H1 (cell line): ENCODE results near the gene MYO16. TPM values are rescaled to one million over a fixed set of nuclear protein-coding genes. Genes with fewer than 3 reads are reported as not detected.

Experiments
- CTCF ChIA-PET: fragments of 300-600 bp; sonication (Branson Sonifier 250); formaldehyde crosslinking; loops from one replicate; lab custom pipeline; 2021; ENCODE audit not compliant: partially characterized antibody; lab: Charles Lee
- POLR2A ChIA-PET: fragments of 300-600 bp; sonication (Branson Sonifier 250); formaldehyde crosslinking; loops from one replicate; lab custom pipeline; 2021; ENCODE audit warnings: inconsistent platforms; ENCODE audit not compliant: partially characterized antibody; lab: Charles Lee
- DNase-seq, 2 experiments: peaks; one replicate each; pipeline versions ENCODE4 v3.0.0 to v3.0.0-alpha.2; 2010 to 2022; ENCODE audit warnings: low spot score in 2 of 2, low read depth in 1 of 2, mixed read lengths in 1 of 2
- FAIRE-seq: peaks from 2 replicates; lab custom pipeline; 2011; peaks lifted over from hg19 to GRCh38; lab: Jason Lieb, UNC
- H2AFZ ChIP-seq: 2 replicates; pipeline ENCODE4 v1.8.1; 2012; ENCODE audit warnings: low read length, inconsistent platforms
- H2AK5ac ChIP-seq: 2 replicates; pipeline ENCODE4 v1.6.1; 2013; ENCODE audit warnings: low read depth, low read length
- H2BK120ac ChIP-seq: replicated peaks from 2 replicates; pipeline ENCODE3; 2013; ENCODE audit warnings: low read depth, low read length, inconsistent platforms
- H2BK12ac ChIP-seq: 2 replicates; pipeline ENCODE4 v1.6.1; 2013; ENCODE audit warnings: low read depth, low read length
- H2BK15ac ChIP-seq: 2 replicates; pipeline ENCODE4 v1.6.1; 2013; ENCODE audit warnings: low read length
- H2BK20ac ChIP-seq: 2 replicates; pipeline ENCODE4 v1.6.1; 2013; ENCODE audit warnings: low read length
- H2BK5ac ChIP-seq: 2 replicates; pipeline ENCODE4 v1.6.1; 2013; ENCODE audit warnings: low read depth, low read length
- H3K14ac ChIP-seq: 2 replicates; pipeline ENCODE4 v1.6.1; 2013; ENCODE audit warnings: inconsistent platforms; ENCODE audit not compliant: insufficient read length
- H3K18ac ChIP-seq: 2 replicates; pipeline ENCODE4 v1.6.1; 2013; ENCODE audit warnings: low read length; ENCODE audit errors: extremely low read depth
- H3K23ac ChIP-seq: 2 replicates; pipeline ENCODE4 v1.6.1; 2013; ENCODE audit warnings: inconsistent platforms; ENCODE audit not compliant: insufficient read length
- H3K23me2 ChIP-seq: 2 replicates; pipeline ENCODE4 v1.6.1; 2013; ENCODE audit warnings: low read depth, low read length
- H3K27ac ChIP-seq: 2 replicates; pipeline ENCODE4 v1.6.1; 2011; ENCODE audit warnings: low read depth, low read length, inconsistent platforms
- H3K27me3 ChIP-seq, 4 experiments: replicated peaks in 1 of 4; 1 replicate in 1 of 4; 2 replicates in 3 of 4; pipeline versions ENCODE4 v1.6.1 to v1.8.1; 2011 to 2013; ENCODE audit warnings: low read length in 3 of 4, mild to moderate bottlenecking in 3 of 4, inconsistent platforms in 2 of 4, mixed read lengths in 2 of 4, moderate library complexity in 1 of 4; ENCODE audit not compliant: control insufficient read depth in 3 of 4, insufficient read depth in 3 of 4; ENCODE audit errors: extremely low read depth in 1 of 4
- H3K36me3 ChIP-seq, 4 experiments: 2 replicates each; pipeline versions ENCODE4 v1.6.1 to v1.8.1; 2011 to 2013; ENCODE audit warnings: mild to moderate bottlenecking in 4 of 4, low read length in 3 of 4, moderate library complexity in 2 of 4, control low read depth in 1 of 4, inconsistent platforms in 1 of 4; ENCODE audit not compliant: insufficient read depth in 4 of 4, control insufficient read depth in 2 of 4
- H3K4ac ChIP-seq: replicated peaks from 2 replicates; pipeline ENCODE3; 2013; ENCODE audit warnings: low read length, low read depth, mixed read lengths, inconsistent platforms; ENCODE audit not compliant: insufficient read length
- H3K4me1 ChIP-seq, 4 experiments: replicated peaks in 1 of 4; 1 replicate in 1 of 4; 2 replicates in 3 of 4; pipeline versions ENCODE4 v1.6.1 to v1.8.1; 2011 to 2013; ENCODE audit warnings: low read length in 3 of 4, inconsistent platforms in 2 of 4, mixed read lengths in 1 of 4; ENCODE audit not compliant: insufficient read depth in 4 of 4, control insufficient read depth in 3 of 4
- H3K4me2 ChIP-seq, 2 experiments: 2 replicates each; pipeline versions ENCODE4 v1.6.1 to v1.8.1; 2011 to 2013; ENCODE audit warnings: low read depth in 2 of 2, low read length in 2 of 2, control low read depth in 1 of 2, inconsistent platforms in 1 of 2, mild to moderate bottlenecking in 1 of 2; ENCODE audit not compliant: insufficient read depth in 1 of 2
- H3K4me3 ChIP-seq, 4 experiments: fragments of 200-600, 300-600 bp in 1 of 4; sonication (generic), shearing (Covaris generic), sonication (Bioruptor Twin) in 1 of 4; 2 replicates each; pipeline versions ENCODE4 v1.5.1 to v1.8.1; 2011 to 2016; ENCODE audit warnings: low read length in 4 of 4, low read depth in 3 of 4, control low read depth in 2 of 4, inconsistent platforms in 2 of 4, mild to moderate bottlenecking in 2 of 4, mixed read lengths in 1 of 4, moderate library complexity in 1 of 4; ENCODE audit not compliant: insufficient read depth in 2 of 4; ENCODE audit errors: extremely low read depth in 1 of 4
- H3K56ac ChIP-seq: replicated peaks from 2 replicates; pipeline ENCODE3; 2013; ENCODE audit warnings: low read depth, mild to moderate bottlenecking, mixed read lengths, low read length, inconsistent platforms; ENCODE audit not compliant: insufficient read length
- H3K79me1 ChIP-seq: 2 replicates; pipeline ENCODE4 v1.6.1; 2013; ENCODE audit warnings: low read depth, low read length, control low read depth
- H3K79me2 ChIP-seq, 2 experiments: 2 replicates each; pipeline versions ENCODE4 v1.6.1 to v1.8.1; 2012 to 2013; ENCODE audit warnings: low read length in 2 of 2, mild to moderate bottlenecking in 2 of 2, inconsistent platforms in 1 of 2; ENCODE audit not compliant: insufficient read depth in 2 of 2, control insufficient read depth in 1 of 2
- H3K9ac ChIP-seq, 4 experiments: replicated peaks in 1 of 4; 1 replicate in 1 of 4; 2 replicates in 3 of 4; pipeline versions ENCODE4 v1.6.1 to v1.8.1; 2011 to 2013; ENCODE audit warnings: low read depth in 3 of 4, low read length in 3 of 4, control low read depth in 2 of 4, mild to moderate bottlenecking in 2 of 4, moderate library complexity in 2 of 4, inconsistent platforms in 1 of 4; ENCODE audit errors: extremely low read depth in 1 of 4
- H3K9me3 ChIP-seq, 2 experiments: 2 replicates each; pipeline versions ENCODE4 v1.6.1 to v1.8.1; 2012 to 2013; ENCODE audit warnings: mild to moderate bottlenecking in 2 of 2, moderate library complexity in 2 of 2, control low read depth in 1 of 2, inconsistent platforms in 1 of 2, low read depth in 1 of 2, low read length in 1 of 2, mixed read lengths in 1 of 2; ENCODE audit not compliant: insufficient read depth in 2 of 2
- H4K20me1 ChIP-seq, 2 experiments: replicated peaks in 1 of 2; 2 replicates each; pipeline versions ENCODE3 to v1.8.1; 2011 to 2013; ENCODE audit warnings: inconsistent platforms in 2 of 2, low read length in 2 of 2, mild to moderate bottlenecking in 1 of 2; ENCODE audit not compliant: insufficient read depth in 2 of 2, control insufficient read depth in 1 of 2
- H4K5ac ChIP-seq: 2 replicates; pipeline ENCODE4 v1.6.1; 2013; ENCODE audit warnings: low read length, low read depth, mixed read lengths, inconsistent platforms; ENCODE audit not compliant: insufficient read length
- H4K8ac ChIP-seq: 2 replicates; pipeline ENCODE4 v1.8.0; 2013; ENCODE audit warnings: mild to moderate bottlenecking, moderate library complexity, low read length, inconsistent platforms; ENCODE audit not compliant: insufficient read depth; ENCODE audit errors: extremely low read depth
- H4K91ac ChIP-seq: replicated peaks from 2 replicates; pipeline ENCODE3; 2013; ENCODE audit warnings: low read length, mixed read lengths, inconsistent platforms; ENCODE audit not compliant: insufficient read length
- GTF2F1 ChIP-seq: IDR thresholded peaks from 2 replicates; pipeline ENCODE4 v1.6.1; 2012; ENCODE audit warnings: low read depth, low read length, improper control_type of control experiment, borderline replicate concordance
- JUND ChIP-seq: IDR thresholded peaks from 2 replicates; pipeline ENCODE4 v1.6.1; 2011; ENCODE audit warnings: mild to moderate bottlenecking, improper control_type of control experiment, low read length
- POU5F1 ChIP-seq: IDR thresholded peaks from 2 replicates; pipeline ENCODE4 v1.6.1; 2011; ENCODE audit warnings: low read depth, mild to moderate bottlenecking, low read length, moderate library complexity
- SIRT6 ChIP-seq: IDR thresholded peaks from one replicate; pipeline ENCODE4 v1.7.1; 2012; ENCODE audit warnings: low read length, inconsistent platforms
- SP1 ChIP-seq: IDR thresholded peaks from 2 replicates; pipeline ENCODE4 v1.6.1; 2011; ENCODE audit warnings: low read depth, low read length
- TEAD4 ChIP-seq: IDR thresholded peaks from 2 replicates; pipeline ENCODE4 v1.6.1; 2012; ENCODE audit warnings: low read depth, low read length, inconsistent platforms, mixed read lengths
- ZNF274 ChIP-seq: IDR thresholded peaks from 2 replicates; pipeline ENCODE4 v1.7.0; 2012; ENCODE audit warnings: low read length, borderline replicate concordance; ENCODE audit errors: extremely low read depth
- WGBS, 2 experiments: shearing (Covaris generic) in 1 of 2; methylation state at CpG; one replicate each; pipeline versions ENCODE4 v1.1.6 to v1.1.7; 2013 to 2015; ENCODE audit warnings: low lambda C conversion rate in 2 of 2, mixed read lengths in 2 of 2, inconsistent platforms in 1 of 2, low coverage in 1 of 2, missing lambda C conversion rate in 1 of 2; ENCODE audit not compliant: insufficient replicate concordance in 2 of 2, insufficient coverage in 1 of 2, insufficient read length in 1 of 2; ENCODE audit errors: extremely low coverage in 1 of 2, missing lambda C conversion rate in 1 of 2; 5-methylcytosine and 5-hydroxymethylcytosine counted together
- polyA plus RNA-seq, 7 experiments: library from polyadenylated mRNA; depleted of rRNA in 3 of 7; stranded (reverse) in 5 of 7; unstranded in 2 of 7; fragments of >200 nt in 5 of 7; fragments of 200-250 nt in 2 of 7; gene quantifications; 1 replicate in 5 of 7; 2 replicates in 1 of 7; 4 replicates in 1 of 7; pipeline versions ENCODE4 v1.2.1 to v1.2.3, GENCODE V29; 2011 to 2013; ENCODE audit warnings: missing spikeins in 2 of 7, mixed read lengths in 2 of 7
- total RNA-seq: library from RNA; stranded (reverse); fragmentation: NEBNext Ultra II Directional; extraction: Animal tissue kit (Norgen Biotek cat#: 25700); gene quantifications from 2 replicates; pipeline ENCODE4 v1.2.1, GENCODE V29; 2021

Gene MYO16
- total and polyA plus RNA-seq, 2 of the 8 experiments (the other 6 are each of a cell fraction or from before 2014, with no cell fraction given) = 0.02 to 0.22 TPM

GRCh38 chr13:108775597-108775996 is 146.2 kb downstream of the MYO16 start:
- DNase-seq (no peak), FAIRE-seq (no peak)
- Histone ChIP-seq H2BK5ac (no peak overlapping the region), H3K4me1 (no peaks in the 10 kb centered on the region), H3K4me2 (no peak overlapping the region), H3K27ac (no peak overlapping the region), H3K9me3 (no peaks in the 10 kb centered on the region), H4K20me1 (no peaks in the 10 kb centered on the region), H3K18ac (no peak overlapping the region), H4K5ac (no peak overlapping the region), H3K23me2 (no peaks in the 10 kb centered on the region), H3K9ac (no peak overlapping the region), H2BK120ac (no peak overlapping the region), H3K14ac (no peak overlapping the region), H3K4ac (no peak overlapping the region), H4K91ac (no peak overlapping the region), H3K36me3 (no peaks in the 10 kb centered on the region), H3K79me2 (no peaks in the 10 kb centered on the region), H4K8ac (no peak overlapping the region), H3K23ac (no peak overlapping the region), H3K56ac (no peak overlapping the region), H2BK12ac (no peak overlapping the region), H2BK20ac (no peak overlapping the region), H2AFZ (no peak overlapping the region), H2BK15ac (no peak overlapping the region), H2AK5ac (no peak overlapping the region), H3K4me3 (no peak overlapping the region), H3K27me3 (no peaks in the 10 kb centered on the region), H3K79me1 (no peaks in the 10 kb centered on the region)
- TF ChIP-seq TEAD4 (no peak), GTF2F1 (no peak), JUND (no peak), SIRT6 (no peak), POU5F1 (no peak), ZNF274 (no peak), SP1 (no peak)
- POLR2A ChIA-PET = no interaction called here
- WGBS, 2 experiments = 86% methylated on average over 8 of the region's 8 CpGs; no CpG with 5 or more reads in 1 of the 2 experiments
- CTCF ChIA-PET = interaction anchor here (1.4 to 1.6 kb wide), 2 partner anchors 27 to 119 kb away, joined by 3 to 5 read pairs; no protein-coding TSS in a partner anchor
